Progenitor cell of endocrine pancreas (in vitro differentiated cells): ENCODE data around the gene ARID1B. TPM values are rescaled to one million over a fixed set of nuclear protein-coding genes. Genes with fewer than 3 reads are reported as not detected.

ENCODE experiments used
- DNase-seq: peaks from one replicate; pipeline ENCODE4 v3.0.0; 2021; ENCODE audit warnings: low spot score; ENCODE audit not compliant: unreplicated experiment
- H3K27ac Mint-ChIP-seq: 2 replicates; pipeline ENCODE4 v1.8.0; 2021; ENCODE audit warnings: mild to moderate bottlenecking, moderate library complexity, mixed read lengths
- H3K27me3 Mint-ChIP-seq: 2 replicates; pipeline ENCODE4 v1.8.0; 2021; ENCODE audit warnings: mixed read lengths
- H3K36me3 Mint-ChIP-seq: 2 replicates; pipeline ENCODE4 v1.8.0; 2022; ENCODE audit warnings: mixed read lengths; ENCODE audit not compliant: insufficient read depth
- H3K4me1 Mint-ChIP-seq: 2 replicates; pipeline ENCODE4 v1.8.0; 2021; ENCODE audit warnings: low read depth, mixed read lengths
- H3K4me3 Mint-ChIP-seq: 2 replicates; pipeline ENCODE4 v1.8.0; 2021; ENCODE audit warnings: low read depth, mild to moderate bottlenecking, moderate library complexity, mixed read lengths
- H3K9me3 Mint-ChIP-seq: 2 replicates; pipeline ENCODE4 v1.8.0; 2021; ENCODE audit warnings: low read depth, mixed read lengths
- total RNA-seq: library from RNA; stranded (reverse); gene quantifications from 2 replicates; pipeline ENCODE4 v1.2.1, GENCODE V29; 2021
- TF ChIP-seq, protein P1 (sequence below): fragments of 200-600 bp; sonication (generic); IDR thresholded peaks from one replicate; pipeline ENCODE4 v1.5.0; 2021; ENCODE audit warnings: antibody characterized with exemption, mild to moderate bottlenecking; ENCODE audit not compliant: unreplicated experiment

The ARID1B gene
- total RNA-seq, 1 donor from 2014 or later: 152 TPM

DNA sequence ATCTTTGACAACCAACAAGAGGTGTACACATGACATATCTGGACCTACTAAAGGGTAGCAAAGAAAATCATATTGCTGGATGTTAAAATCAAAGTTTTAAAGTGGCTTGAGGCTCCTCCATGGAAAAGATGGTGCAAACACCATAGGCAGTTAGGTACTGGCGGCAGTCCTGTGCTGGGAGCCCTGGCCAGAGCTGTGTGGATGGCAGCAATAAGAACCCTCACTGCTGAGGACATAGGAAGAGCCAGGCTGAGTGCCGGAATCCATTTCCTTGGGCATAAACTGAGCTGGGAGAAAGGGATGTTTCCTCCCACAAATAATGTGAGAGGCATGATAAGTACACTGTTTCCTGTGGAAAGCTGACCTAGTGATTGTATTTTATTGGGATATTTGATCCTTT is 89.9 kb downstream of the ARID1B start:
- Mint-ChIP-seq H3K4me3 (no peak overlapping the region), H3K27ac (no peak overlapping the region), H3K9me3 (no peaks in the 10 kb centered on the region), H3K4me1 (peaks cover 21% of the 10 kb centered on the region), H3K27me3 (no peaks in the 10 kb centered on the region), H3K36me3 (peaks cover 1% of the 10 kb centered on the region)
- TF ChIP-seq, protein P1, sequence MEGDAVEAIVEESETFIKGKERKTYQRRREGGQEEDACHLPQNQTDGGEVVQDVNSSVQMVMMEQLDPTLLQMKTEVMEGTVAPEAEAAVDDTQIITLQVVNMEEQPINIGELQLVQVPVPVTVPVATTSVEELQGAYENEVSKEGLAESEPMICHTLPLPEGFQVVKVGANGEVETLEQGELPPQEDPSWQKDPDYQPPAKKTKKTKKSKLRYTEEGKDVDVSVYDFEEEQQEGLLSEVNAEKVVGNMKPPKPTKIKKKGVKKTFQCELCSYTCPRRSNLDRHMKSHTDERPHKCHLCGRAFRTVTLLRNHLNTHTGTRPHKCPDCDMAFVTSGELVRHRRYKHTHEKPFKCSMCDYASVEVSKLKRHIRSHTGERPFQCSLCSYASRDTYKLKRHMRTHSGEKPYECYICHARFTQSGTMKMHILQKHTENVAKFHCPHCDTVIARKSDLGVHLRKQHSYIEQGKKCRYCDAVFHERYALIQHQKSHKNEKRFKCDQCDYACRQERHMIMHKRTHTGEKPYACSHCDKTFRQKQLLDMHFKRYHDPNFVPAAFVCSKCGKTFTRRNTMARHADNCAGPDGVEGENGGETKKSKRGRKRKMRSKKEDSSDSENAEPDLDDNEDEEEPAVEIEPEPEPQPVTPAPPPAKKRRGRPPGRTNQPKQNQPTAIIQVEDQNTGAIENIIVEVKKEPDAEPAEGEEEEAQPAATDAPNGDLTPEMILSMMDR: no peak
- DNase-seq: no peak

DNA sequence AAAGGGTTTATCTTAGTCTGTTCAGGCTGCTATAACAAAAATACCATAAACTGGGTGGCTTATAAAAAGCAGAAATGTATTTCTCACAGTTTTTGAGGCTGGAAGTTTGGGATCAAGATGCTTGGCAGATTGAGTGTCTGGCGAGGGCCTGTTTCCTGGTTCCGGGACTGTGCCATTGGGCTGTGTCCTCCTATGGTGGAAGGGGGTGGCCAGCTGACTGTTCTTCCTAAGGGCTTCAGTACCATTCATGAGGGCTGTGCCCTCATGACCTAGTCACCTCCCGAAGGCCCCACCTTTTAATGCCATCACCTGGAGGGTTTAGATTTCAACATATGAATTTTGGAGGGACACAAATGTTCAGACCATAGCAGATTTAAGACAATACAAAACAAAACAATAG is 91.2 kb downstream of the ARID1B start:
- H3K27ac Mint-ChIP-seq: peak overlapping the region; percentile 26
- H3K4me1 Mint-ChIP-seq: peaks cover 19% of the 10 kb centered on the region
- DNase-seq: no peak
- peaks cover 3% of the 10 kb centered on the region for H3K36me3 Mint-ChIP-seq
- TF ChIP-seq, protein P1: no peak
- H3K27me3 Mint-ChIP-seq: no peaks in the 10 kb centered on the region
- no peaks in the 10 kb centered on the region for H3K9me3 Mint-ChIP-seq
- H3K4me3 Mint-ChIP-seq: no peak overlapping the region

DNA sequence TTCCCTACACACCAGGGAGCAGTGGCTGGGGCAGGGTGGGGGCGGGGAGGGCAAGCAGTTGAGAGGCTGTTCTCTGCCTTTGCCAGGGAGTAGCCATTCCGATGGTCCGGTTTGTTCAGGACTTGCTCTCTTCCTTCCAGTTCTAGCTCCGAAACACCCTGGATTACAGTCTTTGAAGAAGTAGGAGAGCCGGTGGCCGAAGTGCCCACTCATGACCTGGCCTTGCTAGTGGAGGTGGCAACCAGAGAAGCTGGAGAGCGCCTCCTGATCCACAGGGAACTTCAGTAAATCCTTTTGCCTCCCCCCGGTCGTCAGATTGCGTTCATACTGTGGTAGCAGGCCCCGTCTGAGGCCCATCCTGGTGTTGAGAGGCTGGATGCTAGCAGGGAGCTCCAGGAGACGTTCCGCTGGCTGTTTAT is 92.8 kb downstream of the ARID1B start:
- peak overlapping the region; percentile 26 for H3K27ac Mint-ChIP-seq
- H3K4me3 Mint-ChIP-seq: no peak overlapping the region
- peaks cover 26% of the 10 kb centered on the region for H3K4me1 Mint-ChIP-seq
- TF ChIP-seq, protein P1: no peak
- no peaks in the 10 kb centered on the region for H3K9me3 Mint-ChIP-seq
- peaks cover 3% of the 10 kb centered on the region for H3K36me3 Mint-ChIP-seq
- no peaks in the 10 kb centered on the region for H3K27me3 Mint-ChIP-seq
- DNase-seq: no peak

DNA sequence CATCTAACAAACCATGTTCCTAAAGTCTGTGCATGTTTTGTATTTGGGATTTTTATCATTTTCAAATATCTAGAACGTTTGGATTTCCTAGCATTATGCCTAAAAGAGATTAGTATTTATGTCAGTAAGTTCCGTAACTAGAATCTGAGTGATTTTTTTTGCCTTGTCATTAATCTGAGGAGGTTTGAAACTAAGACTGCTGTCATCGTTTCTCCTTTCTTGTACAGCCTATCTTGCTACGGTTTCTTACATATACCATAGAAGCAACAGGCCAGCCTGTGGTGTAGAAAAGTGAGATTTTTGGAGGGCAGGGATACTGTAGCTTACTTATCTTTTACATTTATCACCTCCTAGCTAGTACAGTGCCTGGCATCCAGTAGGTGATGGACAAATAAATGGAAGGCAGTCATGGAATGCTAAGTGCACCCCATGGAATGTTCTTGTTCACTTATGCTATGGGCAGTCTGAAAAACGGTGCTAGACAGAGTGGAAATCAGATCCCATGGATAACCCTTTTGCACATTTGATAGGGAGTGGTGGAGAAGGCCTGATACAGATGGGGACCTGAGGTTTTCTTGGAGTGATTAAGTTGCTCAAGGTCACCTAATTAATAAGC is 93.9 kb downstream of the ARID1B start:
- no peak overlapping the region for H3K4me3 Mint-ChIP-seq
- H3K9me3 Mint-ChIP-seq: no peaks in the 10 kb centered on the region
- H3K36me3 Mint-ChIP-seq: peaks cover 3% of the 10 kb centered on the region
- DNase-seq: no peak
- TF ChIP-seq, protein P1: no peak
- H3K27ac Mint-ChIP-seq: no peak overlapping the region
- peaks cover 22% of the 10 kb centered on the region for H3K4me1 Mint-ChIP-seq
- H3K27me3 Mint-ChIP-seq: no peaks in the 10 kb centered on the region

DNA sequence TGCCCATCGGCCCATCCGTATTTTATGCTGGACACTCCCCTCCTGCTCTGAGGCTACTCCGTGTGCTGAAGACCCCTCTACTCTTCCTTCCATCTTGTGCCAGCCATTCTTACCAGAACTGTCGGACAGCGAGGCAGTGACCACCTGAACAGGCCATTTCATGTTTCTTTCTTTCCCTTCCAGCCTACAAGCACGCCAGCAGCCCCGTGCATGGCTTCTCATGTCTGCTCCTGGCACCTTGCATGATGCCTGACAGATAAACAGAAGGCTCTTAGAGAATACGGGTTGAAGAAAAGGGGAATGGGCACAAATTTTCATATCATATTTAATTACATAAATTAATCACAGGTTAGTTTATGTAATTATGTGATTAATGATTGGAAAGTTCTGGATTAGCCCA is 95.7 kb downstream of the ARID1B start:
- H3K27me3 Mint-ChIP-seq: no peaks in the 10 kb centered on the region
- TF ChIP-seq, protein P1: no peak
- H3K4me1 Mint-ChIP-seq: peaks cover 22% of the 10 kb centered on the region
- H3K9me3 Mint-ChIP-seq: no peaks in the 10 kb centered on the region
- H3K4me3 Mint-ChIP-seq: no peak overlapping the region
- H3K36me3 Mint-ChIP-seq: peaks cover 3% of the 10 kb centered on the region
- DNase-seq: no peak
- peak overlapping the region; percentile 37 for H3K27ac Mint-ChIP-seq
